AG10803 (cell line): Measurements from ENCODE around the gene EVPL.

Experiments used
- DNase-seq: peaks from one replicate; pipeline ENCODE4 v3.0.0; 2010; ENCODE audit warnings: low read depth
- H3K4me3 ChIP-seq: 2 replicates; pipeline ENCODE4 v1.5.1; 2011; ENCODE audit warnings: mild to moderate bottlenecking, low read length, control low read depth
- TF ChIP-seq, protein P1 (sequence below): conservative IDR thresholded peaks from 2 replicates; pipeline ENCODE4 v1.5.1; 2011; ENCODE audit warnings: mild to moderate bottlenecking, low read length, control low read depth, inconsistent platforms

Gene EVPL

DNA sequence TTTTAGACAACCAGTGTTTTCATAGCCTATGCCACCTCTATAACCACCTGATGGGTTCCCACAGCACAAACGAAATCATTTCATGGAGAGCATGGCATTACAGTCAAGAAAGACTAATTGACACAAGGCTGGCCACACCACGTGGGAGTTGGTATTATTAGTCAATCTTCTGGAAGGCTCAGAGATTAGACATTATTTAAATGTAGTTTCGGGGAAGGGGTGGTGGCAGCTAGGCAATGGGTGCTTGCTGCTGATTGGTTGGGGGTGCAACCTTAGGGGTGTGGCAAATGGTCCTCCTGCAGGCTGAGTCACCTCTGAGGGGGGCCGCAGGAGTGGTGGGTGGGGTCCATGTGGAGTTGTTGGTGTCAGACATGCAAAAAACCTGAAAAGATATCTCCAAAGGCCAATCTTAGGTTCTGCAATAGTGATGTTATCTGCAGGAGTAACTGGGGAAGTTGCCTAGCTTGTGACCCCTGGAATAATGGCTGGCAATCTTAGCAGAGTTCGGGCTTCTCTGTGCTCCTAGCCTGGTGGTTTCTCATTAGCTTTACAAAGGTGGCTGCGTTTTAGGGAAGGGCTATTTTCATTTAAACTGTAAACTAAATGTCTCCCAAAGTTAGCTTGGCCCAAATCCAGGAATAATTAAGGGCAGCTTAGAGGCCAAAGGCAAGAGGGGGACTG lies 43.5 kb downstream of the EVPL start:
- DNase-seq = peak; percentile 37
- H3K4me3 ChIP-seq = no peak overlapping the region
- TF ChIP-seq, protein P1, sequence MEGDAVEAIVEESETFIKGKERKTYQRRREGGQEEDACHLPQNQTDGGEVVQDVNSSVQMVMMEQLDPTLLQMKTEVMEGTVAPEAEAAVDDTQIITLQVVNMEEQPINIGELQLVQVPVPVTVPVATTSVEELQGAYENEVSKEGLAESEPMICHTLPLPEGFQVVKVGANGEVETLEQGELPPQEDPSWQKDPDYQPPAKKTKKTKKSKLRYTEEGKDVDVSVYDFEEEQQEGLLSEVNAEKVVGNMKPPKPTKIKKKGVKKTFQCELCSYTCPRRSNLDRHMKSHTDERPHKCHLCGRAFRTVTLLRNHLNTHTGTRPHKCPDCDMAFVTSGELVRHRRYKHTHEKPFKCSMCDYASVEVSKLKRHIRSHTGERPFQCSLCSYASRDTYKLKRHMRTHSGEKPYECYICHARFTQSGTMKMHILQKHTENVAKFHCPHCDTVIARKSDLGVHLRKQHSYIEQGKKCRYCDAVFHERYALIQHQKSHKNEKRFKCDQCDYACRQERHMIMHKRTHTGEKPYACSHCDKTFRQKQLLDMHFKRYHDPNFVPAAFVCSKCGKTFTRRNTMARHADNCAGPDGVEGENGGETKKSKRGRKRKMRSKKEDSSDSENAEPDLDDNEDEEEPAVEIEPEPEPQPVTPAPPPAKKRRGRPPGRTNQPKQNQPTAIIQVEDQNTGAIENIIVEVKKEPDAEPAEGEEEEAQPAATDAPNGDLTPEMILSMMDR = no peak

DNA sequence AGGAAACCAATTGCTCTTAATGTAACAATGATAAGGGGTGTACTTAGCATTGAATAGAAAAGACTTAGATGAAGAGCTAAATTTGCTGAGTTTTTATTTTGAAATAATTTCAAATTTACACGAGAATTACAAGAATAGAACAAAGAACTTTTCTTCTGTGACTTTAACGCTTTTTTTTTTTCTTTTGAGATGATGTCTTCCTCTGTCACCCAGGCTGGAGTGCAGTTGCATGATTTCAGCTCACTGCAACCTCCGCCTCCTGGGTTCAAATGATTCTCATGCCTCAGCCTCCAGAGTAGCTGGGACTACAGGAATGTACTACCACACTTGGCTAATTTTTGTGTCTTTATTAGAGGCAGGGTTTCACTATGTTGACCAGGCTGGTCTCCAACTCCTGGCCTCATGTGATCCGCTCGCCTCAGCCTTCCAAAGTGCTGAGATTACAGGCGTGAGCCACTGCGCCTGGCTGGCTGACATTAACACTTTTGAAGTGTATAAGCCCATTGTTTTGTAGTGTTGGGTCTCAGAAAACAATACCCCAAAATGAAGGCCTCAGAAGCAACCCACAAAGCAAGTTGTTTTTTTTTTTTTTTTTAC lies 46.0 kb downstream of the EVPL start:
- peak; percentile 52 for DNase-seq
- TF ChIP-seq, protein P1 = no peak
- H3K4me3 ChIP-seq = no peak overlapping the region

DNA sequence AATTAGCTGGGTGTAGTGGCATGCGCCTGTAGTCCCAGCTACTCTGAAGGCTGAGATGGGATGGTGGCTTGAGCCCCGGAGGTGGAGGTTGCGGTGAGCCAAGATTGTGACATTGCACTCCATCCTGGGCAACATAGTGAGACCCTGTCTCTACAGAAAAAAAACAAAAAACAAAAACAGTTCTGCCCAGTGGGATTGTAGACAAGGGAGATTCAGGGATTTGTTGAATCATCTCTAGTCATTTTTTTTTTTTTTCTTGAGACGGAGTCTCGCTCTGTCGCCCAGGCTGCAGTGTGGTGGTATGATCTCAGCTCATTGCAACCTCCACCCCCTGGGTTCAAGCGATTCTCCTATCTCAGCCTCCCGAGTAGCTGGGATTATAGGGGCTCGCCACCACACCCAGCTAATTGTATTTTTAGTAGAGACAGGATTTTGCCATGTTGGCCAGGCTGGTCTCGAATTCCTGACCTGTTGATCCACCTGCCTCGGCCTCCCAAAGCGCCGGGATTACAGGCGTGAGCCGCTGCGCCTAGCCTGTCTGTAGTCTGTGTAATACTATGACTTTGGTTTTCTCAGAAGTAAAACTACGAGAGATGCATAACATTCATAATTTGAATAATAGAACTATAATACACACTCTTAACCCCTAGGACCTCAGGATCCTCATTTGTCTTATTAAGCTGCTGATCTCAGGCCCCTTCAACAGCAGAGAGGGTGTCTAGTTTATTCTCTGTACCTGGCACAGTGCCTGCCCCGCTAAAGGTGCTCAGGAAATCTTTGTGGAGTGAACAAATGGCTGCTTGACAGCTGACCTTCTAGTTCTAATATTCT lies 46.7 kb downstream of the EVPL start:
- TF ChIP-seq, protein P1 = no peak
- DNase-seq = peak; percentile 24
- peak overlapping the region; percentile 92 for H3K4me3 ChIP-seq

DNA sequence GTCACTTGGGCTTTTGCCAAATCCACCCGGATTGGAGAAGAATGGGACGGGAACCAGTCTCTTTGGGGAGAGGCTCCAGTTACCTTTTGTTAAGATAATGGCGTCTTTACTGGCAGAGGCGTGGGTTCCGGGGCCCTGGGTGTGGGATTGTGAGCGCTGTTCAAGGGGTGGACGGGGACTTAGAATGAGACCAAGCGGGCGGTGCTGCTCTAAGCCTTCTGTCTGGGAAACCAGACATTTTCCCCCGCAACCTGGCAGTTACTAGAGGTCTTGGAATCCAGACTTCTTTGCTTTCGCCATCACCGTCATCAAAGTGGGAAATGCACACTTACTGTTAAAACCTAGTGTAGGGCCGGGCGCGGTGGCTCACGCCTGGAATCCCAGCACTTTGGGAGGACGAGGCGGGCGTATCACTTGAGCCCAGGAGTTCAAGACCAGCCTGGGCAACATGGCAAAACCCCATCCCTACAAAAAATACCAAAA lies 47.4 kb downstream of the EVPL start:
- peak; percentile 83 for DNase-seq
- H3K4me3 ChIP-seq = peak overlapping the region; percentile 92
- TF ChIP-seq, protein P1 = no peak

DNA sequence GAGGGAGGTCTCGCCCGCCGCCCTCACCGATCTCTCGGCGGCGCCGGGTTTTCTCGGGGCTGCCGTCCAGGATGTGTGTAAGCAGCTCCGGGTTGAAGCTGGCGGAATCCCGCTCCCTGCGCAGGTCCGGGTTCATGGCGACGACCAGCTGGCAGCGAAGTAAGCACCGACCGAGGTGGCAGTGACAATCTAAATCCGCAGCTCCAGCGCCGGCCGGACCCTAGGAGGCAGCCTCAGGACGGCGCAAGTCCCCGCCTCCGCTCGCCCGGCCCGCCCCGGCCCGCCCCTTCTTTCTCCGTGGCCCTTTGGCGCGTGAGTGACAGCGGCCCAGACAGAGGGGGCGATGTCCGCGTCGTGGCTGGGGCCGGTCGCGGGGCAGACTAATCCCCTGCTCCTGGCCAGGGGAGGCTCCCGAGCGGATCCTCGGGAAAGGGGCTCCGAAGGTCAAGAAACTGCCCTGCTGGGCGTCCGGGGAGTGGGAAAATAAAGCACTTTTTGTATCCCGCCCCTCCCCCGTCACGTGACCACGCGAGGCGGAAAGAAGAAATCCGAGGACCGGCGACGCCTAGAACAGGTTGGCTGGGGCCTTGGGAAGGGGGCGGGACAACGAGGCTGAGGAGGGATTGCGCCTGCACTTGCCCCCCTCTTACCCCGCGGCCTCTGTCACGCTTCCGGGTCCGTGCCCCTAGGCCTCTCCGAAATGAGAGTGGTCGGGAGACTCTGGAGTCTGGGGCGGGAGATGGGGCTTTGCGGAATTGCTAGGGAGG lies 48.0 kb downstream of the EVPL start, which contains the start of the genes ACOX1 and TEN1:
Gene ACOX1, minus strand, starts transcription at position 229 of the 767 bp plus-strand sequence. Its CDS starts 93 bp downstream, at position 136.
Gene TEN1, plus strand, starts transcription at position 303 of the 767 bp plus-strand sequence. CDS start 6,953 bp downstream, outside the sequence.
- TF ChIP-seq, protein P1 = peak; percentile 29
- peak; percentile 97 for DNase-seq
- H3K4me3 ChIP-seq = peak within 1 kb of the TSS; percentile 92

DNA sequence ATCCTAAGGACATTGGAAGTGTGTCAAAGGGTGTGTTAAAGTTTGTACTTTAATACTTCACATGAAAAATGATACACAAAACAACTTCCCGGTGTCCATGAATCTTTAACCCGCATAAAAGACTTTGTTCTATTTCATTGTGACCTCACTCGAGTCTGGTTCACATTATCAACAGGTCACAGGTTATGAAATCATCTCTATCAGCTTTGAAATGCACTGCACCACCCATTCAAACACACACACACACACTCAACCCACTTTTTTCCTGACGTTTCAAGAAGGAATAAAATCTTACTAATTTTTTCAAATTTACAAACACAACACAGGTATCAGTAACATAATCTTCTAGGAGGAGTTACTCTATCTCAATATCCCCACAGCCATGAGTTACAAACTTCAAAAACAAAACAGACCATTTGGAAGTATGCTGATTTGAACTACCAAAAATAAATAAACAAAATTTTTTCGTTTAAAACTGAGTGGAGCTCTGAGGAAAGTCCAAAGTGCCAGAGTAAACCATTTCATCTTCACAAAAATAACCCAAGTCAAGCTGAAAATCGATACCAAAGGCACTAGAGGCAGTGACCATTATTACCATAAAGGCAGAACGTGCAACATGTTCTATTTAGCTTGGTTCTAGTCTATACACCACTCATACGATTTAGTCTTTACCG lies 50.8 kb downstream of the EVPL start:
- peak; percentile 40 for DNase-seq
- H3K4me3 ChIP-seq = peak overlapping the region; percentile 18
- TF ChIP-seq, protein P1 = no peak
